ENCODE results near the gene ASIC3.

DNA sequence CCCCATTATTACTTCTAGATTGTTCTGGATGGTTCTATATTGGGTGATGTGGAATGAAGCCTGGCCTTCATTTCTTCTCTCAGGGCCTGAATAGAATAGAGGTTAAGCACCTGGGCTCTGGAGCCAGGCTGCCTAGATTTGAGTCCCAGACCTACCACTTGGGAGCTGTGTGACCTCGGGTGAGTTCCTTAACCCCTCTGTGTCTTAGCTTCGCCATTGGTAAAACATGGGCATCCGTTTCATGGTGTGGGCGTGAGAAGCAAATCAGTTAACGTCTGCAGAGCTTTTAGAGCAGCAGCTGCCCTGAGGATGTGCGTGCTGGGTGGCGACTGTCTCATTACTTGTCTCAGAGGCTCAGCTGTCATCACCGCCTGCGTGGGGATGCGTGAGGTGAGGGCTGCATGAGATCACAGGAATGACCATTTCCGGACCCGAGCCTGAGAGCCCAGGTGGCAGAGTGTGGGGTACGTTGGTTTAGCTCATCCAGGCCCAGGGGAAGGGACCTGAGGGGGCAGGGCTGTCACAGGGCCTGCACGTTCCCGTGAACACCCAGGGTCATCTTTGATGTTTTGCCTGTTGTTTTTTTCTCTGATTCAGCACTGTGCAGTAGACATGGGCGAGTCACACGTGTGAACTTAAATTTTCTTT lies 47.6 kb downstream of the ASIC3 start:
- TF ChIP-seq POLR2AphosphoS5 (IDR thresholded peaks at IDR 0.05) (no peak), EP300 (IDR thresholded peaks at IDR 0.05) (no peak)
- TF ChIP-seq, protein P1, sequence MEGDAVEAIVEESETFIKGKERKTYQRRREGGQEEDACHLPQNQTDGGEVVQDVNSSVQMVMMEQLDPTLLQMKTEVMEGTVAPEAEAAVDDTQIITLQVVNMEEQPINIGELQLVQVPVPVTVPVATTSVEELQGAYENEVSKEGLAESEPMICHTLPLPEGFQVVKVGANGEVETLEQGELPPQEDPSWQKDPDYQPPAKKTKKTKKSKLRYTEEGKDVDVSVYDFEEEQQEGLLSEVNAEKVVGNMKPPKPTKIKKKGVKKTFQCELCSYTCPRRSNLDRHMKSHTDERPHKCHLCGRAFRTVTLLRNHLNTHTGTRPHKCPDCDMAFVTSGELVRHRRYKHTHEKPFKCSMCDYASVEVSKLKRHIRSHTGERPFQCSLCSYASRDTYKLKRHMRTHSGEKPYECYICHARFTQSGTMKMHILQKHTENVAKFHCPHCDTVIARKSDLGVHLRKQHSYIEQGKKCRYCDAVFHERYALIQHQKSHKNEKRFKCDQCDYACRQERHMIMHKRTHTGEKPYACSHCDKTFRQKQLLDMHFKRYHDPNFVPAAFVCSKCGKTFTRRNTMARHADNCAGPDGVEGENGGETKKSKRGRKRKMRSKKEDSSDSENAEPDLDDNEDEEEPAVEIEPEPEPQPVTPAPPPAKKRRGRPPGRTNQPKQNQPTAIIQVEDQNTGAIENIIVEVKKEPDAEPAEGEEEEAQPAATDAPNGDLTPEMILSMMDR (IDR thresholded peaks at IDR 0.05), result no peak

All from esophagus muscularis mucosa (tissue), 4 donors.